ENCODE data around the gene OR5M11.

The OR5M11 gene

GRCh38 chr11:56497010-56497409 lies 46.0 kb downstream of the OR5M11 start:
- TF ChIP-seq TAF1 (IDR thresholded peaks at IDR 0.05; ENCODE audit: borderline replicate concordance, low read depth, low read length), result no peak
- TF ChIP-seq POLR2A (IDR thresholded peaks at IDR 0.05; ENCODE audit: low read depth, low read length), result no peak
- no peak for TF ChIP-seq POLR2AphosphoS5 (IDR thresholded peaks at IDR 0.05; ENCODE audit: low read depth, low read length)
- DNase-seq (ENCODE audit: insufficient read length), result no peak
- FAIRE-seq, result no peak

GRCh38 chr11:56495117-56495516 lies 47.9 kb downstream of the OR5M11 start:
- no peak for TF ChIP-seq POLR2AphosphoS5 (IDR thresholded peaks at IDR 0.05; ENCODE audit: low read depth, low read length)
- no peak for TF ChIP-seq TAF1 (IDR thresholded peaks at IDR 0.05; ENCODE audit: borderline replicate concordance, low read depth, low read length)
- no peak for TF ChIP-seq POLR2A (IDR thresholded peaks at IDR 0.05; ENCODE audit: low read depth, low read length)
- no peak for DNase-seq (ENCODE audit: insufficient read length)
- FAIRE-seq, result no peak

Data from GM12892 (cell line).